ENCODE measurements around the gene KRTAP20-1. TPM values are rescaled to one million over a fixed set of nuclear protein-coding genes. Genes with fewer than 3 reads are reported as not detected.

KRTAP20-1 gene
- total and polyA plus RNA-seq, 4 donors: not detected

- peaks cover 0 to 5% (median 0%) of the 10 kb centered on the region in 4 donors for H3K27me3 ChIP-seq (ENCODE audit: control insufficient read depth in 4 of 4, insufficient read depth in 4 of 4, low read length in 3 of 4)
- no peak overlapping the region for H3K27ac ChIP-seq (ENCODE audit: low read depth in 1 of 2, low read length in 2 of 2)
- 64% methylated on average over 1 of the region's 1 CpG for WGBS
- H3K9ac ChIP-seq (ENCODE audit: low read depth in 1 of 2, low read length in 2 of 2): no peak overlapping the region
- H3K36me3 ChIP-seq (ENCODE audit: control insufficient read depth in 4 of 4, insufficient read depth in 3 of 4, low read depth in 1 of 4, low read length in 3 of 4): no peaks in the 10 kb centered on the region
- H3K4me3 ChIP-seq (ENCODE audit: low read depth in 1 of 3, low read length in 3 of 3): no peak overlapping the region
- TF ChIP-seq SP1 (IDR thresholded peaks at IDR 0.05): no peak
- TF ChIP-seq RXRA (IDR thresholded peaks at IDR 0.05): no peak
- TF ChIP-seq YY1 (IDR thresholded peaks at IDR 0.05): no peak
- TF ChIP-seq TAF1 (conservative IDR thresholded peaks at IDR 0.05): no peak
- no peak for TF ChIP-seq FOXA2 (IDR thresholded peaks at IDR 0.05)
- no peak for TF ChIP-seq RAD21 (IDR thresholded peaks at IDR 0.05)
- no peak for TF ChIP-seq HNF4A (conservative IDR thresholded peaks at IDR 0.05)
- no peak for TF ChIP-seq EGR1 (IDR thresholded peaks at IDR 0.05; ENCODE audit: low read depth in 2 of 2)
- no peaks in the 10 kb centered on the region for H3K4me1 ChIP-seq (ENCODE audit: control insufficient read depth in 4 of 4, insufficient read depth in 4 of 4, low read length in 3 of 4)
- no peaks in the 10 kb centered on the region for H3K9me3 ChIP-seq (ENCODE audit: control insufficient read depth in 4 of 4, low read length in 3 of 4)
- DNase-seq (ENCODE audit: low spot score): no peak
Measured at GRCh38 chr21:30582870-30583269, 33.4 kb upstream of the KRTAP20-1 start.

DNA sequence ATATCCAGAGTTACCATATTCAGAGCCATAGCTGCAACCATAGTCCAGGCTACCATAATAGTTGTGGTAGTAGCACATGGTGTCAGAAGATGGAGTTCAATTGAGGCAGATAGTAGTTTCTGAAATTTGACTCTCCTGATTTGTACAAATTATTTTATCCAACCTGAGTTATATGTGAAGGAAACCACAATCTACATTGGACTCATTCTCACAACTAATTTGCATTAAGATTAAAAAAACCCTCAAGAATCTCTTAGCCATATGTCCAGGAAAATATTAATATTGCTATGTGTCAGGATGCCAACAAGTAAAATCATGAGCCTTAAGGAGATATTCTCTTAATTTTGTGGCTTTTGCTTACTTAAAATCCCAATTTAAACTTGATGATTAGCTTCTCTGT, 25.9 kb upstream of the KRTAP20-1 start, which contains the start of gene KRTAP22-2:
KRTAP22-2 (minus strand) TSS at position 101 of the 400 bp plus-strand sequence.
- no peaks in the 10 kb centered on the region for H3K4me1 ChIP-seq (ENCODE audit: control insufficient read depth in 4 of 4, insufficient read depth in 4 of 4, low read length in 3 of 4)
- H3K9me3 ChIP-seq (ENCODE audit: control insufficient read depth in 4 of 4, low read length in 3 of 4): no peaks in the 10 kb centered on the region
- H3K27ac ChIP-seq (ENCODE audit: low read depth in 1 of 2, low read length in 2 of 2): no peak within 1 kb of the TSS
- H3K4me3 ChIP-seq (ENCODE audit: low read depth in 1 of 3, low read length in 3 of 3): no peak within 1 kb of the TSS
- H3K36me3 ChIP-seq (ENCODE audit: control insufficient read depth in 4 of 4, insufficient read depth in 3 of 4, low read depth in 1 of 4, low read length in 3 of 4): no peaks in the 10 kb centered on the region
- no peak for TF ChIP-seq JUND (IDR thresholded peaks at IDR 0.05)
- no peak for TF ChIP-seq FOXA2 (IDR thresholded peaks at IDR 0.05)
- TF ChIP-seq FOXA1 (IDR thresholded peaks at IDR 0.05): no peak
- TF ChIP-seq, protein P1, sequence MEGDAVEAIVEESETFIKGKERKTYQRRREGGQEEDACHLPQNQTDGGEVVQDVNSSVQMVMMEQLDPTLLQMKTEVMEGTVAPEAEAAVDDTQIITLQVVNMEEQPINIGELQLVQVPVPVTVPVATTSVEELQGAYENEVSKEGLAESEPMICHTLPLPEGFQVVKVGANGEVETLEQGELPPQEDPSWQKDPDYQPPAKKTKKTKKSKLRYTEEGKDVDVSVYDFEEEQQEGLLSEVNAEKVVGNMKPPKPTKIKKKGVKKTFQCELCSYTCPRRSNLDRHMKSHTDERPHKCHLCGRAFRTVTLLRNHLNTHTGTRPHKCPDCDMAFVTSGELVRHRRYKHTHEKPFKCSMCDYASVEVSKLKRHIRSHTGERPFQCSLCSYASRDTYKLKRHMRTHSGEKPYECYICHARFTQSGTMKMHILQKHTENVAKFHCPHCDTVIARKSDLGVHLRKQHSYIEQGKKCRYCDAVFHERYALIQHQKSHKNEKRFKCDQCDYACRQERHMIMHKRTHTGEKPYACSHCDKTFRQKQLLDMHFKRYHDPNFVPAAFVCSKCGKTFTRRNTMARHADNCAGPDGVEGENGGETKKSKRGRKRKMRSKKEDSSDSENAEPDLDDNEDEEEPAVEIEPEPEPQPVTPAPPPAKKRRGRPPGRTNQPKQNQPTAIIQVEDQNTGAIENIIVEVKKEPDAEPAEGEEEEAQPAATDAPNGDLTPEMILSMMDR (IDR thresholded peaks at IDR 0.05; ENCODE audit: low read depth, low read length, missing input control): no peak
- no peak for TF ChIP-seq TAF1 (conservative IDR thresholded peaks at IDR 0.05)
- no peak for TF ChIP-seq YY1 (IDR thresholded peaks at IDR 0.05)
- no peak for TF ChIP-seq MAX (IDR thresholded peaks at IDR 0.05)
- no peak for TF ChIP-seq SP1 (IDR thresholded peaks at IDR 0.05)
- TF ChIP-seq EGR1 (IDR thresholded peaks at IDR 0.05; ENCODE audit: low read depth in 2 of 2): no peak
- TF ChIP-seq, protein P2, sequence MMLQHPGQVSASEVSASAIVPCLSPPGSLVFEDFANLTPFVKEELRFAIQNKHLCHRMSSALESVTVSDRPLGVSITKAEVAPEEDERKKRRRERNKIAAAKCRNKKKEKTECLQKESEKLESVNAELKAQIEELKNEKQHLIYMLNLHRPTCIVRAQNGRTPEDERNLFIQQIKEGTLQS (IDR thresholded peaks at IDR 0.05): no peak
- no peak for TF ChIP-seq NR2F2 (IDR thresholded peaks at IDR 0.05)
- no peak for TF ChIP-seq GABPA (IDR thresholded peaks at IDR 0.05 in 1 of 2, conservative IDR thresholded peaks at IDR 0.05 in 1 of 2)
- no peaks in the 10 kb centered on the region for H3K27me3 ChIP-seq (ENCODE audit: control insufficient read depth in 4 of 4, insufficient read depth in 4 of 4, low read length in 3 of 4)
- DNase-seq (ENCODE audit: low spot score): no peak
- no peak within 1 kb of the TSS for H3K9ac ChIP-seq (ENCODE audit: low read depth in 1 of 2, low read length in 2 of 2)

GRCh38 chr21:30592140-30592539, 24.1 kb upstream of the KRTAP20-1 start, which contains the start of gene KRTAP6-3:
Gene KRTAP6-3 (plus strand): TSS chr21:30592440. CDS start chr21:30592446, 6 bp downstream.
- no peak for DNase-seq (ENCODE audit: low spot score)
- 89% methylated on average over 4 of the region's 4 CpGs for WGBS
- no peak within 1 kb of the TSS for H3K27ac ChIP-seq (ENCODE audit: low read depth in 1 of 2, low read length in 2 of 2)
- TF ChIP-seq RXRA (IDR thresholded peaks at IDR 0.05) (no peak), FOXA1 (IDR thresholded peaks at IDR 0.05) (no peak), HNF4A (conservative IDR thresholded peaks at IDR 0.05) (no peak), RAD21 (IDR thresholded peaks at IDR 0.05) (no peak), MAX (IDR thresholded peaks at IDR 0.05) (no peak)
- TF ChIP-seq, protein P2 (IDR thresholded peaks at IDR 0.05): no peak
- TF ChIP-seq, protein P1 (IDR thresholded peaks at IDR 0.05; ENCODE audit: low read depth, low read length, missing input control): no peak
- TF ChIP-seq, protein P3, sequence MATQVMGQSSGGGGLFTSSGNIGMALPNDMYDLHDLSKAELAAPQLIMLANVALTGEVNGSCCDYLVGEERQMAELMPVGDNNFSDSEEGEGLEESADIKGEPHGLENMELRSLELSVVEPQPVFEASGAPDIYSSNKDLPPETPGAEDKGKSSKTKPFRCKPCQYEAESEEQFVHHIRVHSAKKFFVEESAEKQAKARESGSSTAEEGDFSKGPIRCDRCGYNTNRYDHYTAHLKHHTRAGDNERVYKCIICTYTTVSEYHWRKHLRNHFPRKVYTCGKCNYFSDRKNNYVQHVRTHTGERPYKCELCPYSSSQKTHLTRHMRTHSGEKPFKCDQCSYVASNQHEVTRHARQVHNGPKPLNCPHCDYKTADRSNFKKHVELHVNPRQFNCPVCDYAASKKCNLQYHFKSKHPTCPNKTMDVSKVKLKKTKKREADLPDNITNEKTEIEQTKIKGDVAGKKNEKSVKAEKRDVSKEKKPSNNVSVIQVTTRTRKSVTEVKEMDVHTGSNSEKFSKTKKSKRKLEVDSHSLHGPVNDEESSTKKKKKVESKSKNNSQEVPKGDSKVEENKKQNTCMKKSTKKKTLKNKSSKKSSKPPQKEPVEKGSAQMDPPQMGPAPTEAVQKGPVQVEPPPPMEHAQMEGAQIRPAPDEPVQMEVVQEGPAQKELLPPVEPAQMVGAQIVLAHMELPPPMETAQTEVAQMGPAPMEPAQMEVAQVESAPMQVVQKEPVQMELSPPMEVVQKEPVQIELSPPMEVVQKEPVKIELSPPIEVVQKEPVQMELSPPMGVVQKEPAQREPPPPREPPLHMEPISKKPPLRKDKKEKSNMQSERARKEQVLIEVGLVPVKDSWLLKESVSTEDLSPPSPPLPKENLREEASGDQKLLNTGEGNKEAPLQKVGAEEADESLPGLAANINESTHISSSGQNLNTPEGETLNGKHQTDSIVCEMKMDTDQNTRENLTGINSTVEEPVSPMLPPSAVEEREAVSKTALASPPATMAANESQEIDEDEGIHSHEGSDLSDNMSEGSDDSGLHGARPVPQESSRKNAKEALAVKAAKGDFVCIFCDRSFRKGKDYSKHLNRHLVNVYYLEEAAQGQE (IDR thresholded peaks at IDR 0.05): no peak
- H3K4me1 ChIP-seq (ENCODE audit: control insufficient read depth in 4 of 4, insufficient read depth in 4 of 4, low read length in 3 of 4): no peaks in the 10 kb centered on the region
- no peaks in the 10 kb centered on the region for H3K27me3 ChIP-seq (ENCODE audit: control insufficient read depth in 4 of 4, insufficient read depth in 4 of 4, low read length in 3 of 4)
- no peak within 1 kb of the TSS for H3K9ac ChIP-seq (ENCODE audit: low read depth in 1 of 2, low read length in 2 of 2)
- H3K9me3 ChIP-seq (ENCODE audit: control insufficient read depth in 4 of 4, low read length in 3 of 4): no peaks in the 10 kb centered on the region
- H3K4me3 ChIP-seq (ENCODE audit: low read depth in 1 of 3, low read length in 3 of 3): no peak within 1 kb of the TSS
- H3K36me3 ChIP-seq (ENCODE audit: control insufficient read depth in 4 of 4, insufficient read depth in 3 of 4, low read depth in 1 of 4, low read length in 3 of 4): no peaks in the 10 kb centered on the region
